GM21717 (cell line): ENCODE results near the gene RGS7.
A peak's percentile ranks its signal among the peaks of the same experiment; 100 is the strongest.
"Not testable (repeated sequence)": the region's sequence is repeated elsewhere in the genome, so short reads cannot be mapped to it uniquely, and the experiment has no call there.

Experiments
- ATAC-seq: cut with Tn5 transposase; IDR thresholded peaks from one replicate; pipeline ENCODE4 v1.9.1; 2021; ENCODE audit warnings: mild to moderate bottlenecking, moderate library complexity; ENCODE audit not compliant: unreplicated experiment

RGS7 gene

GRCh38 chr1:241090798-241091197 is 266.2 kb downstream of the RGS7 start:
- ATAC-seq = no peak

GRCh38 chr1:241089066-241089465 is 267.9 kb downstream of the RGS7 start:
- peak; percentile 47 for ATAC-seq

- not testable (repeated sequence) for ATAC-seq
Measured at GRCh38 chr1:241088075-241088474, 268.9 kb downstream of the RGS7 start.

- no peak for ATAC-seq
Measured at GRCh38 chr1:241086686-241087085, 270.3 kb downstream of the RGS7 start.

GRCh38 chr1:241083285-241083684 is 273.7 kb downstream of the RGS7 start:
- ATAC-seq = no peak

GRCh38 chr1:241081473-241081872 is 275.5 kb downstream of the RGS7 start:
- no peak for ATAC-seq

GRCh38 chr1:241079459-241079858 is 277.5 kb downstream of the RGS7 start:
- ATAC-seq = no peak

- no peak for ATAC-seq
Measured at GRCh38 chr1:241079047-241079446, 278.0 kb downstream of the RGS7 start.

GRCh38 chr1:241077386-241078147 is 279.4 kb downstream of the RGS7 start:
- ATAC-seq = no peak

GRCh38 chr1:241074507-241074906 is 282.5 kb downstream of the RGS7 start:
- no peak for ATAC-seq

- no peak for ATAC-seq
Measured at GRCh38 chr1:241068359-241068758, 288.6 kb downstream of the RGS7 start.

- ATAC-seq = no peak
Measured at GRCh38 chr1:241063276-241063675, 293.7 kb downstream of the RGS7 start.

GRCh38 chr1:241061062-241061461 is 295.9 kb downstream of the RGS7 start:
- ATAC-seq = no peak

- no peak for ATAC-seq
Measured at GRCh38 chr1:241048622-241049021, 308.4 kb downstream of the RGS7 start.

GRCh38 chr1:241045659-241046058 is 311.3 kb downstream of the RGS7 start:
- no peak for ATAC-seq

- ATAC-seq = no peak
Measured at GRCh38 chr1:241034203-241034936, 322.6 kb downstream of the RGS7 start.

- ATAC-seq = no peak
Measured at GRCh38 chr1:241024834-241025233, 332.2 kb downstream of the RGS7 start.

GRCh38 chr1:241022366-241022765 is 334.6 kb downstream of the RGS7 start:
- ATAC-seq = no peak

GRCh38 chr1:241020851-241021697 is 335.9 kb downstream of the RGS7 start:
- ATAC-seq = no peak

GRCh38 chr1:241012708-241013340 is 344.2 kb downstream of the RGS7 start:
- no peak for ATAC-seq

GRCh38 chr1:241007668-241008067 is 349.3 kb downstream of the RGS7 start:
- ATAC-seq = no peak
